GM23338 (cell line): ENCODE data around the gene FUZ. TPM values are rescaled to one million over a fixed set of nuclear protein-coding genes. Genes with fewer than 3 reads are reported as not detected.

Experiments
- ATAC-seq: fragments of 200-7000 bp; cut with Tn5 transposase; 3 replicates; pipeline ENCODE4 v1.9.1; 2020
- DNase-seq: peaks from one replicate; pipeline ENCODE4 v3.0.0-alpha.2; 2015; ENCODE audit warnings: low spot score
- H2AFZ ChIP-seq: fragments of 200-600 bp; sonication (generic); 2 replicates; pipeline ENCODE4 v1.8.0; 2016; ENCODE audit warnings: antibody characterized with exemption, mild to moderate bottlenecking, moderate library complexity
- H3F3A ChIP-seq: fragments of 200-600 bp; sonication (generic); replicated peaks from 2 replicates; pipeline ENCODE4 v1.8.0; 2017; ENCODE audit warnings: antibody characterized with exemption, mixed run types, low read depth
- H3K27ac ChIP-seq: fragments of 200-600 bp; sonication (generic); 2 replicates; pipeline ENCODE4 v1.6.1; 2016; ENCODE audit warnings: low read depth
- H3K27me3 ChIP-seq: fragments of 200-600 bp; sonication (generic); 2 replicates; pipeline ENCODE4 v1.8.0; 2016; ENCODE audit warnings: mild to moderate bottlenecking, mixed run types, moderate library complexity; ENCODE audit not compliant: insufficient read depth
- H3K36me3 ChIP-seq: fragments of 200-600 bp; sonication (generic); 2 replicates; pipeline ENCODE4 v1.8.0; 2016; ENCODE audit warnings: mild to moderate bottlenecking; ENCODE audit not compliant: insufficient read depth
- H3K4me1 ChIP-seq: fragments of 200-600 bp; sonication (generic); 2 replicates; pipeline ENCODE4 v1.8.0; 2016; ENCODE audit warnings: mild to moderate bottlenecking, moderate library complexity; ENCODE audit not compliant: insufficient read depth
- H3K4me2 ChIP-seq: fragments of 200-600 bp; sonication (generic); 2 replicates; pipeline ENCODE4 v1.7.1; 2017; ENCODE audit warnings: mixed run types
- H3K4me3 ChIP-seq: fragments of 200-600 bp; sonication (generic); 2 replicates; pipeline ENCODE4 v1.6.1; 2016; ENCODE audit warnings: mixed run types
- H3K79me2 ChIP-seq: fragments of 200-600 bp; sonication (generic); replicated peaks from 2 replicates; pipeline ENCODE4 v1.8.0; 2017; ENCODE audit warnings: mild to moderate bottlenecking; ENCODE audit not compliant: insufficient read depth
- H3K9me2 ChIP-seq: fragments of 200-600 bp; sonication (generic); 2 replicates; pipeline ENCODE4 v1.8.0; 2017; ENCODE audit not compliant: insufficient read depth
- H4K20me1 ChIP-seq: fragments of 200-600 bp; sonication (generic); replicated peaks from 2 replicates; pipeline ENCODE4 v1.8.0; 2017; ENCODE audit warnings: mild to moderate bottlenecking; ENCODE audit not compliant: insufficient read depth
- H3K27ac Mint-ChIP-seq: 2 replicates; pipeline ENCODE4 v1.8.0; 2020; ENCODE audit warnings: inconsistent platforms, mild to moderate bottlenecking, moderate library complexity, mixed read lengths
- H3K27me3 Mint-ChIP-seq: 3 replicates; pipeline ENCODE4 v1.8.0; 2022; ENCODE audit warnings: low read depth, mild to moderate bottlenecking, moderate library complexity, mixed read lengths, inconsistent platforms; ENCODE audit not compliant: insufficient read depth, poor library complexity
- H3K36me3 Mint-ChIP-seq: 3 replicates; pipeline ENCODE4 v1.8.0; 2021; ENCODE audit warnings: low read depth, mild to moderate bottlenecking, inconsistent platforms, moderate library complexity, mixed read lengths
- H3K4me1 Mint-ChIP-seq: 3 replicates; pipeline ENCODE4 v1.8.0; 2020; ENCODE audit warnings: mild to moderate bottlenecking, inconsistent platforms, mixed read lengths
- H3K4me3 Mint-ChIP-seq: 3 replicates; pipeline ENCODE4 v1.8.0; 2021; ENCODE audit warnings: moderate library complexity, mild to moderate bottlenecking, inconsistent platforms, mixed read lengths
- H3K9me3 Mint-ChIP-seq: 3 replicates; pipeline ENCODE4 v1.8.0; 2020; ENCODE audit warnings: moderate library complexity, mild to moderate bottlenecking, inconsistent platforms, mixed read lengths
- CREB1 ChIP-seq: fragments of 250-450 bp; sonication (Bioruptor Pico); IDR thresholded peaks from 2 replicates; pipeline ENCODE4 v1.5.0; 2020; ENCODE audit warnings: low read depth, mild to moderate bottlenecking, moderate library complexity
- CTCF ChIP-seq, 2 experiments: fragments of 200-600 bp in 1 of 2; sonication (generic) in 1 of 2; conservative IDR thresholded peaks; 2 replicates each; pipeline versions ENCODE4 v1.5.1 to v1.6.1; 2016 to 2017; ENCODE audit warnings: antibody characterized with exemption in 2 of 2, low read depth in 2 of 2, mild to moderate bottlenecking in 2 of 2, moderate library complexity in 1 of 2
- ETS1 ChIP-seq: IDR thresholded peaks from 2 replicates; pipeline ENCODE4 v1.6.1; 2016; ENCODE audit warnings: antibody characterized with exemption
- JUNB ChIP-seq: IDR thresholded peaks from one replicate; pipeline ENCODE4 v1.6.1; 2016; ENCODE audit warnings: antibody characterized with exemption; ENCODE audit not compliant: unreplicated experiment
- NANOG ChIP-seq: IDR thresholded peaks from 2 replicates; pipeline ENCODE4 v1.6.1; 2016; ENCODE audit warnings: antibody characterized with exemption, borderline replicate concordance
- REST ChIP-seq: IDR thresholded peaks from one replicate; pipeline ENCODE4 v1.6.1; 2018; ENCODE audit warnings: antibody characterized with exemption; ENCODE audit not compliant: unreplicated experiment
- ZNF114 ChIP-seq: fragments of 250-450 bp; sonication (Bioruptor Pico); IDR thresholded peaks from 2 replicates; pipeline ENCODE4 v1.5.0; 2020; ENCODE audit warnings: mild to moderate bottlenecking, moderate library complexity
- ZNF331 ChIP-seq: fragments of 250-450 bp; sonication (Bioruptor Pico); IDR thresholded peaks from 2 replicates; pipeline ENCODE4 v1.5.0; 2020; ENCODE audit warnings: low read depth, mild to moderate bottlenecking, moderate library complexity
- polyA plus RNA-seq: library from polyadenylated mRNA; unstranded; fragments of >200 nt; fragmentation: Nextera tagmentation; extraction: Ambion mirVana; gene quantifications from 2 replicates; pipeline ENCODE4 v1.2.1, GENCODE V29; 2016
- total RNA-seq: library from RNA; depleted of rRNA; stranded (reverse); fragments of >200 nt; shearing (Covaris generic); gene quantifications from 2 replicates; pipeline ENCODE4 v1.2.3, GENCODE V29; 2014

The FUZ gene
- total and polyA plus RNA-seq, 2 experiments from 2014 or later = 24.3 to 34.8 TPM

- no peak for DNase-seq
Observed at GRCh38 chr19:49835562-49835961, 22.5 kb upstream of the FUZ start.

GRCh38 chr19:49833599-49833998 lies 20.5 kb upstream of the FUZ start:
- H3K4me2 ChIP-seq = no peak overlapping the region
- Mint-ChIP-seq H3K36me3 (peaks cover 44% of the 10 kb centered on the region), H3K27me3 (peaks cover 9% of the 10 kb centered on the region), H3K27ac (no peak overlapping the region), H3K4me3 (no peak overlapping the region), H3K9me3 (no peaks in the 10 kb centered on the region; the same call in 2 of the 3 replicates), H3K4me1 (no peaks in the 10 kb centered on the region; the same call in 2 of the 3 replicates)
- DNase-seq (no peak), ATAC-seq (no peak)
- H3K27ac ChIP-seq = no peak overlapping the region
- H3K27me3 ChIP-seq = no peaks in the 10 kb centered on the region
- no peak overlapping the region for H2AFZ ChIP-seq
- no peak overlapping the region for H3K4me3 ChIP-seq
- H4K20me1 ChIP-seq = no peaks in the 10 kb centered on the region
- no peaks in the 10 kb centered on the region for H3F3A ChIP-seq
- H3K9me2 ChIP-seq = no peaks in the 10 kb centered on the region
- H3K79me2 ChIP-seq = no peaks in the 10 kb centered on the region
- TF ChIP-seq NANOG = no peak
- no peak for TF ChIP-seq ETS1
- no peaks in the 10 kb centered on the region for H3K36me3 ChIP-seq
- no peaks in the 10 kb centered on the region for H3K4me1 ChIP-seq

More at GRCh38 chr19:49835562-49835961, 22.5 kb upstream of the FUZ start:
- H3K4me3 ChIP-seq = no peak overlapping the region
- ATAC-seq = no peak
- H3K36me3 ChIP-seq = no peaks in the 10 kb centered on the region
- H2AFZ ChIP-seq = no peak overlapping the region
- H3K4me1 ChIP-seq = no peaks in the 10 kb centered on the region
- H3F3A ChIP-seq = 0 out of 2 replicates have a peak, but pooled peaks cover under 1% of the 10 kb centered on the region
- no peaks in the 10 kb centered on the region for H3K27me3 ChIP-seq
- Mint-ChIP-seq H3K27me3 (peaks cover 17% of the 10 kb centered on the region), H3K36me3 (peaks cover 58% of the 10 kb centered on the region), H3K4me1 (peaks cover 4% of the 10 kb centered on the region), H3K4me3 (no peak overlapping the region), H3K9me3 (no peaks in the 10 kb centered on the region; the same call in 2 of the 3 replicates), H3K27ac (no peak overlapping the region)
- H4K20me1 ChIP-seq = no peaks in the 10 kb centered on the region; the same call in 1 of the 2 replicates
- H3K4me2 ChIP-seq = no peak overlapping the region
- no peaks in the 10 kb centered on the region for H3K9me2 ChIP-seq
- H3K79me2 ChIP-seq = no peaks in the 10 kb centered on the region
- TF ChIP-seq CREB1 (CRISPR knock-in tag) (no peak), JUNB (no peak), CTCF (conservative IDR thresholded peaks at IDR 0.05; ENCODE audit: low read depth in 2 of 2) (no peak), ZNF331 (CRISPR knock-in tag) (no peak)
- H3K27ac ChIP-seq = no peak overlapping the region

GRCh38 chr19:49832556-49832955 lies 19.5 kb upstream of the FUZ start:
- no peaks in the 10 kb centered on the region for H3K4me1 ChIP-seq
- H3K36me3 ChIP-seq = no peaks in the 10 kb centered on the region
- Mint-ChIP-seq H3K27me3 (peaks cover 10% of the 10 kb centered on the region), H3K27ac (no peak overlapping the region), H3K36me3 (peaks cover 35% of the 10 kb centered on the region), H3K4me3 (no peak overlapping the region), H3K9me3 (no peaks in the 10 kb centered on the region; the same call in 1 of the 3 replicates), H3K4me1 (no peaks in the 10 kb centered on the region; the same call in 2 of the 3 replicates)
- no peak overlapping the region for H3K4me3 ChIP-seq
- H3F3A ChIP-seq = no peaks in the 10 kb centered on the region
- H3K27me3 ChIP-seq = no peaks in the 10 kb centered on the region
- H2AFZ ChIP-seq = no peak overlapping the region
- H3K27ac ChIP-seq = no peak overlapping the region
- H4K20me1 ChIP-seq = no peaks in the 10 kb centered on the region; the same call in 1 of the 2 replicates
- no peaks in the 10 kb centered on the region for H3K79me2 ChIP-seq
- ATAC-seq (no peak), DNase-seq (no peak)
- no peak overlapping the region for H3K4me2 ChIP-seq
- H3K9me2 ChIP-seq = no peaks in the 10 kb centered on the region
- TF ChIP-seq ZNF114 (CRISPR knock-in tag) (no peak), ETS1 (no peak), JUNB (no peak), NANOG (no peak), REST (no peak), CTCF (conservative IDR thresholded peaks at IDR 0.05; ENCODE audit: low read depth in 2 of 2) (no peak)
